SW480 (cell line): ENCODE measurements around the gene NOP9.

Source experiments
- DNase-seq: peaks from one replicate; pipeline ENCODE4 v3.0.0-alpha.2; 2016; ENCODE audit warnings: low spot score

NOP9 gene

GRCh38 chr14:24299255-24300191 lies at the start of gene NOP9, which contains the start of gene DHRS1:
TSS of gene NOP9 (plus strand) at chr14:24299850. CDS start at chr14:24299955, 105 bp downstream.
TSS of gene DHRS1 (minus strand) at chr14:24299780. CDS start at chr14:24299106, 674 bp downstream.
- peak; percentile 82 for DNase-seq

- no peak for DNase-seq
Measured at GRCh38 chr14:24250354-24250753, 49.3 kb upstream of the NOP9 start.

GRCh38 chr14:24251880-24252288 lies 47.8 kb upstream of the NOP9 start:
- no peak for DNase-seq

GRCh38 chr14:24252289-24253124 lies 47.1 kb upstream of the NOP9 start:
- DNase-seq: no peak

GRCh38 chr14:24253936-24254335 lies 45.7 kb upstream of the NOP9 start:
- no peak for DNase-seq

GRCh38 chr14:24254630-24255392 lies 44.8 kb upstream of the NOP9 start:
- DNase-seq: no peak

- no peak for DNase-seq
Measured at GRCh38 chr14:24255438-24255837, 44.2 kb upstream of the NOP9 start.

GRCh38 chr14:24255931-24256711 lies 43.5 kb upstream of the NOP9 start:
- no peak for DNase-seq

- DNase-seq: no peak
Measured at GRCh38 chr14:24256960-24257359, 42.7 kb upstream of the NOP9 start.

GRCh38 chr14:24258119-24258518 lies 41.5 kb upstream of the NOP9 start:
- DNase-seq: no peak

GRCh38 chr14:24258548-24259265 lies 40.9 kb upstream of the NOP9 start:
- DNase-seq: no peak

- no peak for DNase-seq
Measured at GRCh38 chr14:24259282-24260025, 40.2 kb upstream of the NOP9 start.

GRCh38 chr14:24260026-24260779 lies 39.4 kb upstream of the NOP9 start:
- DNase-seq: no peak

GRCh38 chr14:24260780-24261157 lies 38.9 kb upstream of the NOP9 start:
- no peak for DNase-seq

GRCh38 chr14:24261256-24261968 lies 38.2 kb upstream of the NOP9 start:
- no peak for DNase-seq

GRCh38 chr14:24261969-24262327 lies 37.7 kb upstream of the NOP9 start:
- DNase-seq: no peak

- DNase-seq: no peak
Measured at GRCh38 chr14:24262821-24263733, 36.6 kb upstream of the NOP9 start, which contains the start of gene TGM1. TSS of gene TGM1 (minus strand) at chr14:24263177. CDS start at chr14:24262352, 825 bp downstream.
